Dermis blood vessel endothelial cell (primary cell): ENCODE measurements around the gene EML4. TPM values are rescaled to one million over a fixed set of nuclear protein-coding genes. Genes with fewer than 3 reads are reported as not detected.
A peak's percentile ranks its signal among the peaks of the same experiment; 100 is the strongest.
"Not testable (repeated sequence)": the region's sequence is repeated elsewhere in the genome, so short reads cannot be mapped to it uniquely, and the experiment has no call there.

ENCODE experiments used
- DNase-seq: peaks from one replicate; pipeline ENCODE4 v3.0.0; 2010
- total RNA-seq: library from RNA; depleted of rRNA; stranded (reverse); fragments of >200 nt; gene quantifications from 2 replicates; pipeline ENCODE4 v1.2.3, GENCODE V29; 2014

EML4 gene
- total RNA-seq, 1 donor from 2014 or later, result 21.6 TPM

- peak; percentile 98 for DNase-seq
These were observed 192.0 kb downstream of the EML4 start, which contains the start of gene COX7A2L for GRCh38 chr2:42360890-42361727. Gene COX7A2L, minus strand, starts transcription at chr2:42361217. Its CDS starts 56 bp downstream, at chr2:42361161.

DNA sequence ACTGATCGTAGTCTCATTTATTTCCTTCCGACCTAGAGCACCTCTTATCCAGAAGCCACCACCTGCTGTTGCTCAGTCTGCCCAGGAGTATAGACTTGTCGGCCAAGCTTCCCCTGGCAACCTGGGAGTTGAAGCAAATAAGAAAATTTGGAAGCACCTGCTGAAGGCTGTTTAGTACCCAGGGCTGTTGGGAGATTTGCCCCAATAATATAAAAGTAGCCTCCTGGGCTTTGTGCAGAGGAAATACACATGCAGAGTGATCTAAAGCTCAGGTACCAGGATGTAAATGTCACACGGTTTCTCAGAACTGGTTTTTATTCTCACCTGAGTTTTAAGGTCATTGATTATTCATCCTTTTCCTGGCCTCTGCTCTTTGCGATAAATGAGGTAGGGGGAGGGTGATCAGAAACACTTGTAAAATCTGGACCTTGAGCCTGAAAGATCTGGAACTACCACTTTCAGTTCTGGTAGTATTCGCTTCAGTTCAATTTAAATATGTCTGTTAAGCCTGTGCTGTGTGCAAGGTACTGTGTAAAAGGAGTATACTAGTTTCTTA is 192.7 kb downstream of the EML4 start:
- no peak for DNase-seq

DNA sequence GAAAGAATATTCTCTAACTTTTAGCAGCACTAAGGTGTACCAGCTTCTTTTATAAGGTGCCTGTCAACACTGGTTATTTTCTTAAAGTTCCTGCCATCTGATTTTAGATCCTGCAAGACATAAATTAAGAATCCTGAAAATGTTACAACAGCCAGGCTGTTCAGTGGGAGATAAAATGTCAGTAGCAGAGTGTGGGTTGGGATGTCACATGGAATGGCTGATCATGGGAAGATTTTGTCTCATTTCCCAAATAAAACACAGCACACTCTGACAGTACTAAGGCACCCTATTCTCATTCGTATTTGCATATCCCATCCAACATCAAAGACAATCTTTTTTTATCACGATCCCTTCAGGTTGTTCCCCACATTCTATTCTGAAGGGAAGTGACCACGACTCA is 194.3 kb downstream of the EML4 start:
- no peak for DNase-seq

DNA sequence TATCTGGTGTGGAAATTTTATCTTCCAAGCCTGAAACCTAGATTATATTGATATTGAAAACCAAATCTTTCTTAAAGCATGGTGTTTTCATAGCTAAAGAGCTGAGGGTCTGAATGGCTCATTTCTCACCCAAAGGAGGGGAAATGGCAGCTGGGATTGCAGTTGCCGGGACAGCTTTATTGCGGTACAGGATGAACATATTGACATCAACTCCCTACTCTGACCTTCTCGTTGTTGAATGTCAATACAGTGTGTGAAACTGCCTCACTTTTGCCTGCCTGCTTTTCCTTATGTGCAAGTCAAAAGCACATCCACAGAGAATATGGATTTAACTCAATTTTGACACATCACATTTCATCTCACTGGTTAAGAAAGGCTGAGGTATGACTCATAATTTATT is 195.5 kb downstream of the EML4 start:
- no peak for DNase-seq

DNA sequence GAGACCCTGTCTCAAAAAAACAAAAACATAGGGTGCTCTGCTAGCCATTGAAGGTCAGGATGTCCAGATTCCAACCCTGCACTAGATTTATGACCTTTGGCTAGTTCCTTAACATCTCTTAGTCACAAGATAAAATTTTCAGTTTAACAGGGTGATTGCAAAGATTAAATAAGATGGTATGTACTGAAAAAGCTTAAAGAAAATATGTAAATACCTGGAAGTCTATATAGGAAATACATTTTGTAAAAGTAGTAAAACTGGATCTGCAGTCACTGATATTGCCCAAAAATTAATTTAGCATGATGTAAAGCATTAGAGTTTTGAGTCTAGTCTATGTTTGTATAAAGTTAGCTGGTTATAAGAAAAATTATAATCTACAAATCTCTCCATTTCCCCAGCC is 197.3 kb downstream of the EML4 start:
- DNase-seq, result no peak

DNA sequence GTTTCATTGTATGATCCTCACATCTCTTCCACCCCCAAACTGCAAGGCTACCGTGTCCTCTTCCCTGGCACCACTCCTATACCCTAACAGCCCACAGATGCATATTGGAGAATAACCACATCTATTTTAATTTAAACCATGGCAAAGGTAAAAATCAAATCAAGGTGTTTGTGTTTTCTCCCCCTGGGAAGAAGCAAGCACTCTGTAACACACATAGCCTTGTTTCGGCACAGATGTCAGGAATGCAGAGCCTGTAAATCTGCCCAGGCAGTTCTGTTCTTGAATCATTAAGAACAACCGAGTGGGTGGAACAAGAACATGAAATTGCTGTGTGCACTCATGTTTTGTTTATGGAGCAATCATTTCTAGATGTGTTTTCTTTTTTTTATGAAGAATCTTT is 198.7 kb downstream of the EML4 start:
- no peak for DNase-seq

DNA sequence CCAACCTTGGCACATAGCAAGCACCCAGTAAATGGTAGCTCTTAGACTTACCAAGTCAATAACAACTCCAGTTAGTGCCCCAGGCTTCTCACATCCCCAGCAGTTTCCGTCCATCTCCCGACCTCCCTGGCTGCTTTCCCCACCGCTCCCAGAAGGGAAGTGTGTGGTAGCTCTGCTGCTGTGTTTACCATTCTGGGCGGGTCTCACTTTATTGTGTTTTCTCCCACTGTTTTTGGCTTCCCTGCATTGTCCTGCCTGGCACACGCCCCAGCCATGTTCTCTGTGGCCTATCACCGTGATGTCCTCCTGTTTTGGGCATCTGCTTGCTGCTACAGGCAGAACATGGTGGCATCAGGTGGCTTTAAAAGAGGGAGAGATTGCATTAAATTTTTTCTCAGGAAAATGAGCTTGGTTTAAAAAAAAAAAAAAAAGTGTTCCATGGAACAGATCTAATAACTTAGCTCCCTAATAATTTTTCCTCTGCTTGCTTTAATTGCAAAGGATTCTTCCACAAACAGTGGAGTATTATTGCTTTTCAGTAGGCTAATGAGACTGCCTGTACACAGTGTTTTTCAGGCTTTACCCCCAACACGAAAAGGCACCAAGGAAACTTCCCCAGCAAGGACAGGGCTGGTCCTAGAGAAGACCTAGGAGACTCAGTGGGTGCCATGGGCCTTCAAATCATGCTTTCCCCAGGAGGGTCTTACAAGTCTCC is 199.8 kb downstream of the EML4 start:
- DNase-seq, result peak; percentile 49

DNA sequence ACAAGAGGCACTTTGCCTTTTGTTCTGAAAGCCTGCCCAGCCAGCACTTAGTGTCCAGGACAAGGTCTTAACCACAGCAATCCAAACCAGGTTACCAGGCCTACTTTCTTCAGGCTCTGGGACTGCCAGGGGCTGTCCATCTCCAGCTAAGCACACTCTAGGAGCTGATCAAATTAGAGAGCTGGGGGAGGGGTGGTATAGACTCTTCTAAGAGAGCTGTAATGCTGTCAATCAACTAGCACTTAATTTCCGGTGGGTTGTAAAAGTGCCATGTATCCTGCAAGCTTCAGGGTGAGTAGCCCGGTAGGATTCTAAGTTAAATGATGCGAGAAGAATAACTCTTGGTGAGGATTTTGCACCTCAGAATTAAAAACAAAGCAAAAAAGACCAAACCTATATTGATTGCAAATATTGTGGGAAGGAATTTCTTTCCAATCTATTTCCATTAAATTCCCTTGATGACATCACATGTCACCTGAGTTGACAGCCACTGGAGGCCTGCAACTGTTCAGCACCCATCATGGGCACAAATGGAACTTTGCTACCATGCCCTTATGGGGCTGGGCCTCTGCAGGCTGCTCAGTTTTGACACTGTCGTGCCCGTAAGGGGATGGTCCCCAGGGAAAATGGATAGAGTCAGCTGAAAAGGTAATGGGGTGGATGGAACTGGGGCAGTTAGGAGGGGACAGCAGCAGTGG is 200.5 kb downstream of the EML4 start:
- DNase-seq, result no peak

DNA sequence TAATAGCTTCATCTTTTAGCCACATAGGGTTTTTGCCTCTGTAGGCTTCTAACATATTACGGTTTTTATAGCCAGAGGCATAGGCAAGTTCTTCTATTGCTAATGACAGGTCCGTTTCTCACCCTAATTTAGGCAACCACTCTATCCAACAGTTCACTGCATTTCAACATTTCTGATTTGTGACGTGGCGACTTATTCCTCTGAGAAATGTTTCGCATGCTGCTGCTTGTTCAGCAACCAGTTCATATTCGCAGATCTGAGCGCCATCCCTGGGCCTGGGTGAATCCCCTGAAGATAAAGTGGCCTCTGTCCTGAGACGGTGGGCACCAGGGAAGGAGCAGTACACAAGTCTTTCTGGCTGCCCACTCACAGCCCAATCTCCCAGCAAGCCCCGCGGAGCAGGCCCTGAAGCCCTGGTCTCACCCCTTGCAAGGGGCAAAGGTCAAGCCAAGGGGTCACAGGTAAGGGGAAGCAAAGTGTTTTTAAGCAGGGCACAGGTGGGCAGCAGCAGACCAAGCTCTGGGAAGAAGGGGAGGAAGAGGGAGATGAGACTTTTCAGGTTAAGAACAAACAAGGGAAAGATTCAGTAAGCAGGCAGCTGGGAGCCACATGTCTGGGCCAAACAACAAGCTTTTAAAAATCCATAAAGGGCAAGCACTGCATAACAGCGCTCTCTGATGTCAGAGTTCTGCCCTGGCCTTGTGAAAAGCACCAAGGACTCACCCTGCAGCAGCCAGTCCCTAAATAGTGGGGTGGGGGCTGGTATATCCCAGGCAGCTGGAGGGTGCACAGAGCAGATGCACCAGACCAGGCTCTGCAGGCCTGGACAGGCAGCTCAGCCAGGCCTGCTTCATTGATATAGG is 202.7 kb downstream of the EML4 start:
- DNase-seq, result no peak

DNA sequence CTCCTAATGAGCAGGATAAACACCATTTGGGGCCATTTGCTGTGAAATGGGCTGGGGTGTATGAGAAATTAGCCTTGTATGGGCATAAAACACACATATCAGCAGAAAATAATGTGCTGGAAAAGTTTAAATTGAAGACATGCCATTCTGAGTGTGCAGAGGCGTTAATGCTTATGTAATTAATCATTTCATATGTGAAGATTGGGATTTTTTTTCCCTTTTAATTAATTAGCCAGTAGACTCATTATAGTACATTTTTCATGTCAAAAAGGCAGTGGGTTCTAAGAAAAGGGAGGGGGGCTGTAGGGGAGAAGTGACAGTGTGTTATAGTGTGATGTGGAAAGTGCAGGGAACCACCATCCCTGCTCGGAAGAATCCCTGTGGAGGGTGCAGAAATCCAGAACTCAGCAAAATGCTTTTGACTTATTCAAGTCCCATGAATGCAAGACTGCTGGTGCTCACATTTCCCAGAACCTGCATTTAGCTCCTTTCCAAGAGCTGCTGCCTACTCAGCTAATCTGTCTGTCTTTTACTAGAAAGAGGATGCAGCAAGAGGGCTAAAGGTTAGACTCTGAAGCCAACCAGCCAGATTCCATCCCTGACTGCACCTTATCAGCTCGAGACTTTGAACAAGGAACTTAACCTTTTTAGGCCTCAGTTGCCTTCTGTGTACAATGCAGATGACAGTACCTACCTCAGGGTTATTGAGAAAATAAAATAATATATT is 203.5 kb downstream of the EML4 start:
- DNase-seq, result no peak

DNA sequence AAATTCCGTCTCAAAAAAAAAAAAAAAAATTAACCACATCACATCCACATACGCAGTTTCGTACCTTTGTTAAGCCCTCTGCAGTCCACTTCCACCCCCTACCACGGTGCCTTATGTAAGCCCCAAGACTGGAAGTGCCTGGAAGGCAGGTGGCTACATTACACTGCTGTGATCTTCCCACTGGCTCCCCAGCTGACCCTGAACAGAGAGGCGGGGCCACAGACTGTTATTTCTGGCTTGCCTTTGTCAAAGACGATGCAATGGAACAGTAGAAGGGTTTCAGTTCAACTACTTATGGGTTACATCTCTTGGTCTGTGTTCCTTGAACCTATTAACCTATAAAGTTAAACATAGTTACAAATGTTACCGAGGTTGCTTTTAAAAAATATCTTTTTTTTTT is 207.6 kb downstream of the EML4 start:
- no peak for DNase-seq

DNA sequence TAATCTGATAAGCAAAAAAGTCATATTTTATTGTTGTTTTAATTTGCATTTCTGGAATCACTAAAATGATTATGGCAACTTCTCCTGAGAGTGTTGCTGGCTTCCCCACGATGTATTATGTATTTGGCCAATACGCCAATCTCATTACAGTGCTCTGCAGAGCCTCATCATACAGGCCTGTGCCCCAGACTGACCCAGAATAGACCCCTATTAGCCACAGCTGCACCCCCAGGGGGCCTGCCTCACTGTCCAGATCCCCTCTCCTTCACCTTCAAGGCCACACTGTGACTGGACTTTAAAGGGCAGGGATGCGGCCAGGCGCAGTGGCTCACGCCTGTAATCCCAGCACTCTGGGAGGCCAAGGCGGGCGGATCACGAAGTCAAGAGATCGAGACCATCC is 209.3 kb downstream of the EML4 start:
- DNase-seq, result no peak

DNA sequence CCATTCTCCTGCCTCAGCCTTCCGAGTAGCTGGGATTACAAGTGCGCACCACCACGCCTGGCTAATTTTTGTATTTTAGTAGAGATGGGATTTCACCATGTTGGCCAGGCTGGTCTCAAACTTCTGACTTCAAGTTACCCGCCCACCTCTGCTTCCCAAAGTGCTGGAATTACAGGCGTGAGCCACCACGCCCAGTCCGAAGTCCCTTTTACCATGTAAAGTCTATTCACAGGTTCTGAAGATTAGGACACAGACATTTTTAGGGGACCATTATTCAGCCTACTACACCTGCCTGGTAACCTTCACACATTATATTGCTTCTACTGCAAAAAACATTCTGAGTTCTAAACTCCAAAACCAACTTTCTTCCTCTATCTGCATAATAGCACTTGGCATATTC is 210.9 kb downstream of the EML4 start:
- not testable (repeated sequence) for DNase-seq

GRCh38 chr2:42382144-42382543 is 213.0 kb downstream of the EML4 start:
- DNase-seq, result no peak

Other genes with a start within 250 kb of the EML4 start
- 2.0 and 2.6 TPM in 2 replicates for gene PKDCC, start 121.3 kb upstream of the EML4 start, total RNA-seq
- 116 and 230 TPM in 2 replicates for gene COX7A2L, start 191.9 kb downstream of the EML4 start, total RNA-seq